ENCODE measurements around the gene EML6. TPM values are rescaled to one million over a fixed set of nuclear protein-coding genes. Genes with fewer than 3 reads are reported as not detected.

Gene EML6
- total and polyA plus RNA-seq, 2 experiments from 2014 or later, result 2.7 to 6.2 TPM

DNA sequence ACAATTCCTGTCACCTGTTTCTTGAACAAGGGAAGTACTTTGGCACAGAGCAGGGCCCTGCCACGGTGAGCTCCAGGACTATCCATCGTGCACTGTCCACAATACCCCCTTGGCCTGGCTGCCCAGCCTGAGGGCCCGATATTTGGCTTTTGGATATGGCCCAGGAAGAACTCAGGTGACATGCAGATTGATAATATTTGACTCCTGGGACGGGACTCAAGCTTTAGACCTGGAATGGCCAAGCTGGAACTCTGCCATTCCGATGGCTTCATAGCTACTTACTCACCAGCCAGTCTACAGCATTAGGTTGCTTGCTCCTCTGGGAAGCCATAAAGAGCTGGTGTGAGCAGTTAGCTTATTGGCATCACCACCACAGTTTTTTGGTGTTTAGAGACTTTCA is 26.6 kb downstream of the EML6 start:
- Histone ChIP-seq H3K4me3 (no peak overlapping the region), H3K4me1 (ENCODE audit: insufficient read depth) (no peaks in the 10 kb centered on the region), H3K27me3 (ENCODE audit: insufficient read depth) (no peaks in the 10 kb centered on the region), H3K4me2 (no peak overlapping the region), H4K20me1 (replicated peaks; ENCODE audit: insufficient read depth) (no peaks in the 10 kb centered on the region), H3K27ac (ENCODE audit: low read depth) (no peak overlapping the region), H3K79me2 (replicated peaks; ENCODE audit: insufficient read depth) (no peaks in the 10 kb centered on the region), H3K36me3 (ENCODE audit: insufficient read depth) (no peaks in the 10 kb centered on the region), H2AFZ (no peak overlapping the region), H3F3A (replicated peaks; ENCODE audit: low read depth) (no peaks in the 10 kb centered on the region), H3K9me2 (ENCODE audit: insufficient read depth) (no peaks in the 10 kb centered on the region; the same call in 1 of the 2 replicates)
- Mint-ChIP-seq H3K27me3 (ENCODE audit: insufficient read depth, low read depth, poor library complexity) (peaks cover 4% of the 10 kb centered on the region), H3K36me3 (ENCODE audit: low read depth) (no peaks in the 10 kb centered on the region), H3K27ac (no peak overlapping the region), H3K9me3 (no peaks in the 10 kb centered on the region), H3K4me3 (no peak overlapping the region), H3K4me1 (peaks cover 4% of the 10 kb centered on the region; the same call in 2 of the 3 replicates)
- ATAC-seq (no peak), DNase-seq (ENCODE audit: low spot score) (no peak)
- no peak for TF ChIP-seq ZNF114 (CRISPR knock-in tag; IDR thresholded peaks at IDR 0.05)
- TF ChIP-seq, protein P1, sequence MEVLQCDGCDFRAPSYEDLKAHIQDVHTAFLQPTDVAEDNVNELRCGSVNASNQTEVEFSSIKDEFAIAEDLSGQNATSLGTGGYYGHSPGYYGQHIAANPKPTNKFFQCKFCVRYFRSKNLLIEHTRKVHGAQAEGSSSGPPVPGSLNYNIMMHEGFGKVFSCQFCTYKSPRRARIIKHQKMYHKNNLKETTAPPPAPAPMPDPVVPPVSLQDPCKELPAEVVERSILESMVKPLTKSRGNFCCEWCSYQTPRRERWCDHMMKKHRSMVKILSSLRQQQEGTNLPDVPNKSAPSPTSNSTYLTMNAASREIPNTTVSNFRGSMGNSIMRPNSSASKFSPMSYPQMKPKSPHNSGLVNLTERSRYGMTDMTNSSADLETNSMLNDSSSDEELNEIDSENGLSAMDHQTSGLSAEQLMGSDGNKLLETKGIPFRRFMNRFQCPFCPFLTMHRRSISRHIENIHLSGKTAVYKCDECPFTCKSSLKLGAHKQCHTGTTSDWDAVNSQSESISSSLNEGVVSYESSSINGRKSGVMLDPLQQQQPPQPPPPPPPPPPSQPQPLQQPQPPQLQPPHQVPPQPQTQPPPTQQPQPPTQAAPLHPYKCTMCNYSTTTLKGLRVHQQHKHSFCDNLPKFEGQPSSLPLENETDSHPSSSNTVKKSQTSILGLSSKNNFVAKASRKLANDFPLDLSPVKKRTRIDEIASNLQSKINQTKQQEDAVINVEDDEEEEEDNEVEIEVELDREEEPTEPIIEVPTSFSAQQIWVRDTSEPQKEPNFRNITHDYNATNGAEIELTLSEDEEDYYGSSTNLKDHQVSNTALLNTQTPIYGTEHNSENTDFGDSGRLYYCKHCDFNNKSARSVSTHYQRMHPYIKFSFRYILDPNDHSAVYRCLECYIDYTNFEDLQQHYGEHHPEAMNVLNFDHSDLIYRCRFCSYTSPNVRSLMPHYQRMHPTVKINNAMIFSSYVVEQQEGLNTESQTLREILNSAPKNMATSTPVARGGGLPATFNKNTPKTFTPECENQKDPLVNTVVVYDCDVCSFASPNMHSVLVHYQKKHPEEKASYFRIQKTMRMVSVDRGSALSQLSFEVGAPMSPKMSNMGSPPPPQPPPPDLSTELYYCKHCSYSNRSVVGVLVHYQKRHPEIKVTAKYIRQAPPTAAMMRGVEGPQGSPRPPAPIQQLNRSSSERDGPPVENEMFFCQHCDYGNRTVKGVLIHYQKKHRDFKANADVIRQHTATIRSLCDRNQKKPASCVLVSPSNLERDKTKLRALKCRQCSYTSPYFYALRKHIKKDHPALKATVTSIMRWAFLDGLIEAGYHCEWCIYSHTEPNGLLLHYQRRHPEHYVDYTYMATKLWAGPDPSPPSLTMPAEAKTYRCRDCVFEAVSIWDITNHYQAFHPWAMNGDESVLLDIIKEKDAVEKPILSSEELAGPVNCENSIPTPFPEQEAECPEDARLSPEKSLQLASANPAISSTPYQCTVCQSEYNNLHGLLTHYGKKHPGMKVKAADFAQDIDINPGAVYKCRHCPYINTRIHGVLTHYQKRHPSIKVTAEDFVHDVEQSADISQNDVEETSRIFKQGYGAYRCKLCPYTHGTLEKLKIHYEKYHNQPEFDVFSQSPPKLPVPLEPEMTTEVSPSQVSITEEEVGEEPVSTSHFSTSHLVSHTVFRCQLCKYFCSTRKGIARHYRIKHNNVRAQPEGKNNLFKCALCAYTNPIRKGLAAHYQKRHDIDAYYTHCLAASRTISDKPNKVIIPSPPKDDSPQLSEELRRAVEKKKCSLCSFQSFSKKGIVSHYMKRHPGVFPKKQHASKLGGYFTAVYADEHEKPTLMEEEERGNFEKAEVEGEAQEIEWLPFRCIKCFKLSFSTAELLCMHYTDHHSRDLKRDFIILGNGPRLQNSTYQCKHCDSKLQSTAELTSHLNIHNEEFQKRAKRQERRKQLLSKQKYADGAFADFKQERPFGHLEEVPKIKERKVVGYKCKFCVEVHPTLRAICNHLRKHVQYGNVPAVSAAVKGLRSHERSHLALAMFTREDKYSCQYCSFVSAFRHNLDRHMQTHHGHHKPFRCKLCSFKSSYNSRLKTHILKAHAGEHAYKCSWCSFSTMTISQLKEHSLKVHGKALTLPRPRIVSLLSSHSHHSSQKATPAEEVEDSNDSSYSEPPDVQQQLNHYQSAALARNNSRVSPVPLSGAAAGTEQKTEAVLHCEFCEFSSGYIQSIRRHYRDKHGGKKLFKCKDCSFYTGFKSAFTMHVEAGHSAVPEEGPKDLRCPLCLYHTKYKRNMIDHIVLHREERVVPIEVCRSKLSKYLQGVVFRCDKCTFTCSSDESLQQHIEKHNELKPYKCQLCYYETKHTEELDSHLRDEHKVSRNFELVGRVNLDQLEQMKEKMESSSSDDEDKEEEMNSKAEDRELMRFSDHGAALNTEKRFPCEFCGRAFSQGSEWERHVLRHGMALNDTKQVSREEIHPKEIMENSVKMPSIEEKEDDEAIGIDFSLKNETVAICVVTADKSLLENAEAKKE (CRISPR knock-in tag; IDR thresholded peaks at IDR 0.05), result no peak
- no peak for TF ChIP-seq CREB1 (CRISPR knock-in tag; IDR thresholded peaks at IDR 0.05; ENCODE audit: low read depth)
- TF ChIP-seq EZH2 (IDR thresholded peaks at IDR 0.05; ENCODE audit: low read depth, unreplicated experiment), result no peak
- no peak for TF ChIP-seq NANOG (IDR thresholded peaks at IDR 0.05; ENCODE audit: borderline replicate concordance)
- TF ChIP-seq, protein P2, sequence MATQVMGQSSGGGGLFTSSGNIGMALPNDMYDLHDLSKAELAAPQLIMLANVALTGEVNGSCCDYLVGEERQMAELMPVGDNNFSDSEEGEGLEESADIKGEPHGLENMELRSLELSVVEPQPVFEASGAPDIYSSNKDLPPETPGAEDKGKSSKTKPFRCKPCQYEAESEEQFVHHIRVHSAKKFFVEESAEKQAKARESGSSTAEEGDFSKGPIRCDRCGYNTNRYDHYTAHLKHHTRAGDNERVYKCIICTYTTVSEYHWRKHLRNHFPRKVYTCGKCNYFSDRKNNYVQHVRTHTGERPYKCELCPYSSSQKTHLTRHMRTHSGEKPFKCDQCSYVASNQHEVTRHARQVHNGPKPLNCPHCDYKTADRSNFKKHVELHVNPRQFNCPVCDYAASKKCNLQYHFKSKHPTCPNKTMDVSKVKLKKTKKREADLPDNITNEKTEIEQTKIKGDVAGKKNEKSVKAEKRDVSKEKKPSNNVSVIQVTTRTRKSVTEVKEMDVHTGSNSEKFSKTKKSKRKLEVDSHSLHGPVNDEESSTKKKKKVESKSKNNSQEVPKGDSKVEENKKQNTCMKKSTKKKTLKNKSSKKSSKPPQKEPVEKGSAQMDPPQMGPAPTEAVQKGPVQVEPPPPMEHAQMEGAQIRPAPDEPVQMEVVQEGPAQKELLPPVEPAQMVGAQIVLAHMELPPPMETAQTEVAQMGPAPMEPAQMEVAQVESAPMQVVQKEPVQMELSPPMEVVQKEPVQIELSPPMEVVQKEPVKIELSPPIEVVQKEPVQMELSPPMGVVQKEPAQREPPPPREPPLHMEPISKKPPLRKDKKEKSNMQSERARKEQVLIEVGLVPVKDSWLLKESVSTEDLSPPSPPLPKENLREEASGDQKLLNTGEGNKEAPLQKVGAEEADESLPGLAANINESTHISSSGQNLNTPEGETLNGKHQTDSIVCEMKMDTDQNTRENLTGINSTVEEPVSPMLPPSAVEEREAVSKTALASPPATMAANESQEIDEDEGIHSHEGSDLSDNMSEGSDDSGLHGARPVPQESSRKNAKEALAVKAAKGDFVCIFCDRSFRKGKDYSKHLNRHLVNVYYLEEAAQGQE (IDR thresholded peaks at IDR 0.05; ENCODE audit: unreplicated experiment), result no peak
- no peak for TF ChIP-seq EZH2phosphoT487 (IDR thresholded peaks at IDR 0.05; ENCODE audit: unreplicated experiment)
- TF ChIP-seq, protein P3, sequence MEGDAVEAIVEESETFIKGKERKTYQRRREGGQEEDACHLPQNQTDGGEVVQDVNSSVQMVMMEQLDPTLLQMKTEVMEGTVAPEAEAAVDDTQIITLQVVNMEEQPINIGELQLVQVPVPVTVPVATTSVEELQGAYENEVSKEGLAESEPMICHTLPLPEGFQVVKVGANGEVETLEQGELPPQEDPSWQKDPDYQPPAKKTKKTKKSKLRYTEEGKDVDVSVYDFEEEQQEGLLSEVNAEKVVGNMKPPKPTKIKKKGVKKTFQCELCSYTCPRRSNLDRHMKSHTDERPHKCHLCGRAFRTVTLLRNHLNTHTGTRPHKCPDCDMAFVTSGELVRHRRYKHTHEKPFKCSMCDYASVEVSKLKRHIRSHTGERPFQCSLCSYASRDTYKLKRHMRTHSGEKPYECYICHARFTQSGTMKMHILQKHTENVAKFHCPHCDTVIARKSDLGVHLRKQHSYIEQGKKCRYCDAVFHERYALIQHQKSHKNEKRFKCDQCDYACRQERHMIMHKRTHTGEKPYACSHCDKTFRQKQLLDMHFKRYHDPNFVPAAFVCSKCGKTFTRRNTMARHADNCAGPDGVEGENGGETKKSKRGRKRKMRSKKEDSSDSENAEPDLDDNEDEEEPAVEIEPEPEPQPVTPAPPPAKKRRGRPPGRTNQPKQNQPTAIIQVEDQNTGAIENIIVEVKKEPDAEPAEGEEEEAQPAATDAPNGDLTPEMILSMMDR (conservative IDR thresholded peaks at IDR 0.05; ENCODE audit: low read depth in 2 of 2), result no peak

All from GM23338 (cell line).